ENCODE measurements around the gene ZNF350.

Gene ZNF350

DNA sequence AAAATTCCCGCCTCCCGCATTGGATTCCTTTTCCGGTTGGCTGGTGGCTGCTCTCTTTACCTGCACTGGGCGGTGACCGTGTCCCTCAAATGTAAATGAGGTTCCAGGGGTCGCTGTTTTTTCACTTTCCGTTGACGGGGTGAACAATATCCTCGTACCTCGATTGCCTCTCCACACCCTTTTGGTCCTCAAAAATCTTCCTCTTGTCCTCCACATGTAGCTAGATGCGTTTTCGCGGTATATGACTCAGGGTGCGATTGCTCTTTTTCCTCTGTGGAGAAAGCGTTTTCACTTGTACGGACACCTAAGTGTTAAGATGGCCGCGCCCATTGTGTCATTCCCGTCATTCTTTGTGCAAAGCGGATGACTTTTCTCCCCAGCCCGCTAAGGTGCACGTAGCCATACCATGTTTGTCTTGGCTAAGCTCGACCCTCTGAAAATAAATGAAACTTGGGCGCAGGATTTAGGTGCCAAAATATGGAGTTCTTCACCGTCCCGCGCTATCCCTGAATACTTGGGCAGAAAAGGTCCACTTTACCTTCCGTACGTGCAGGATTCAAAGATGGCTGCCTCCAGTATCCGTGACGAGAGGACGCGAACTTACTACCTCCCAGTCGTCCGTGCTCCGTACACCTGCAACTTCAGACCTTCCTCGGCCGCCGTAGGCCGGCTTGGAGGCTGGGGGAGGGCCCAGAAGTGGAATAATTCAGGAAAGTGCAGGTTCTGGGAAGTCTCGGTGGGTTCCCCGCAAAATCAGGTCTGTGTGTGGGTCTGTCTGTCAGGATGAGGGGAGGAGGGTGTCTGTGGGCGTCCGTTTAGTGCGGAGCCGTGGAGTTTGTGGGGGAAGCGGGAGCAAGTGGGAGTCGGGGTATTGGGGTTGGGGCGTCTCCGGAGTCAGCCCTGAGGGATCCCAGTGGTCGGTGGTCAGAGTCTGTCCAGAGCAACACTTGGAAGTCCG, 59.6 kb downstream of the ZNF350 start, which contains the start of gene ZNF613:
Gene ZNF613 (plus strand): TSS at position 689 of the 958 bp plus-strand sequence. CDS start 8,749 bp downstream, outside the sequence.
- H3K36me3 ChIP-seq (ENCODE audit: control insufficient read depth in 4 of 4, insufficient read depth in 4 of 4, low read length in 3 of 4) = peaks cover 4 to 29% (median 18%) of the 10 kb centered on the region in 4 experiments
- H3K4me1 ChIP-seq (ENCODE audit: control extremely low read depth in 1 of 4, control insufficient read depth in 4 of 4, insufficient read depth in 4 of 4, low read length in 3 of 4) = peaks cover 0 to 14% (median 8%) of the 10 kb centered on the region in 4 experiments
- peak within 1 kb of the TSS; percentile 66 to 100 (median 96) for H3K4me3 ChIP-seq (ENCODE audit: control insufficient read depth in 1 of 7, extremely low read depth in 1 of 7, insufficient read depth in 4 of 7, low read depth in 2 of 7, low read length in 6 of 7)
- CTCF ChIA-PET = no interaction called here
- DNase-seq = peak; percentile 95 to 97 (median 96)
- peaks cover 18 to 50% (median 29%) of the 10 kb centered on the region in 5 experiments for H3K9me3 ChIP-seq (ENCODE audit: control extremely low read depth in 1 of 5, control insufficient read depth in 4 of 5, insufficient read depth in 2 of 5, low read depth in 1 of 5, low read length in 4 of 5)
- H3K27me3 ChIP-seq (replicated peaks in 2 of 5; ENCODE audit: control insufficient read depth in 4 of 5, insufficient read depth in 5 of 5, low read length in 4 of 5) = no peaks in the 10 kb centered on the region
- WGBS (ENCODE audit: insufficient coverage) = 0% methylated on average over 41 of the region's 52 CpGs
- peak within 1 kb of the TSS; percentile 84 to 90 for H3K27ac ChIP-seq (ENCODE audit: insufficient read depth in 1 of 2, low read depth in 1 of 2, low read length in 2 of 2, poor library complexity in 1 of 2, severe bottlenecking in 2 of 2)
- POLR2A ChIA-PET = no interaction called here

GRCh38 chr19:51926426-51926783, 60.2 kb downstream of the ZNF350 start:
- Histone ChIP-seq H3K9me3 (ENCODE audit: control extremely low read depth in 1 of 5, control insufficient read depth in 4 of 5, insufficient read depth in 2 of 5, low read depth in 1 of 5, low read length in 4 of 5) (peaks cover 13 to 50% (median 31%) of the 10 kb centered on the region in 5 experiments), H3K4me3 (ENCODE audit: control insufficient read depth in 1 of 7, extremely low read depth in 1 of 7, insufficient read depth in 4 of 7, low read depth in 2 of 7, low read length in 6 of 7) (peak overlapping the region; percentile 66 to 100 (median 96)), H3K4me1 (ENCODE audit: control extremely low read depth in 1 of 4, control insufficient read depth in 4 of 4, insufficient read depth in 4 of 4, low read length in 3 of 4) (peaks cover 0 to 14% (median 8%) of the 10 kb centered on the region in 4 experiments), H3K27ac (ENCODE audit: insufficient read depth in 1 of 2, low read depth in 1 of 2, low read length in 2 of 2, poor library complexity in 1 of 2, severe bottlenecking in 2 of 2) (peak overlapping the region; percentile 84 to 90), H3K27me3 (replicated peaks in 2 of 5; ENCODE audit: control insufficient read depth in 4 of 5, insufficient read depth in 5 of 5, low read length in 4 of 5) (no peaks in the 10 kb centered on the region), H3K36me3 (ENCODE audit: control insufficient read depth in 4 of 4, insufficient read depth in 4 of 4, low read length in 3 of 4) (peaks cover 4 to 23% (median 12%) of the 10 kb centered on the region in 4 experiments)
- 18% methylated on average over 11 of the region's 11 CpGs for WGBS (ENCODE audit: insufficient coverage)
- no peak for DNase-seq
- CTCF ChIA-PET = no interaction called here
- POLR2A ChIA-PET = no interaction called here

DNA sequence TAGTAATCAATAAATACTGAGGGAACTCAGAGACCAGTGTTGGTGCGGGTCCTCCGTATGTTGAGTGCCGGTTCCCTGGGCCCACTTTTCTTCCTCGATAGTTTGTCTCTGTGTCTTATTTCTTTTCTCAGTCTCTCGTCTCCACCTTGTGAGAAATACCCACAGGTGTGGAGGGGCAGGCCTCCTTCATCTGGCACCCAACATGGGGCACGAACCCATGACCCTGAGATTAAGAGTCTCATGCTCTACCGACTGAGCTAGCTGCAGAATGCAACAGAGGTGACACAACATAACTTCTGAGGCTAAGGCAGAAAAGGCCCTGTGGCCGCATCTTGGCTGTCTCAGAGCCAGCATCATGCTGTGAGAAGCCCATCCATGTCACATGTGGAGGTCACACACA, 64.7 kb downstream of the ZNF350 start:
- Histone ChIP-seq H3K4me1 (ENCODE audit: control extremely low read depth in 1 of 4, control insufficient read depth in 4 of 4, insufficient read depth in 4 of 4, low read length in 3 of 4) (peaks cover 0 to 5% (median 4%) of the 10 kb centered on the region in 4 experiments), H3K27ac (ENCODE audit: insufficient read depth in 1 of 2, low read depth in 1 of 2, low read length in 2 of 2, poor library complexity in 1 of 2, severe bottlenecking in 2 of 2) (no peak overlapping the region), H3K36me3 (ENCODE audit: control insufficient read depth in 4 of 4, insufficient read depth in 4 of 4, low read length in 3 of 4) (no peaks in the 10 kb centered on the region), H3K4me3 (ENCODE audit: control insufficient read depth in 1 of 7, extremely low read depth in 1 of 7, insufficient read depth in 4 of 7, low read depth in 2 of 7, low read length in 6 of 7) (peak overlapping the region in 1 of 7 experiments; percentile 19), H3K9me3 (ENCODE audit: control extremely low read depth in 1 of 5, control insufficient read depth in 4 of 5, insufficient read depth in 2 of 5, low read depth in 1 of 5, low read length in 4 of 5) (peaks cover 12 to 72% (median 45%) of the 10 kb centered on the region in 5 experiments), H3K27me3 (replicated peaks in 2 of 5; ENCODE audit: control insufficient read depth in 4 of 5, insufficient read depth in 5 of 5, low read length in 4 of 5) (no peaks in the 10 kb centered on the region)
- 96% methylated on average over 6 of the region's 8 CpGs for WGBS (ENCODE audit: insufficient coverage)
- POLR2A ChIA-PET = no interaction called here
- CTCF ChIA-PET = no interaction called here
- peak in 2 of 3 donors; percentile 17 for DNase-seq

DNA sequence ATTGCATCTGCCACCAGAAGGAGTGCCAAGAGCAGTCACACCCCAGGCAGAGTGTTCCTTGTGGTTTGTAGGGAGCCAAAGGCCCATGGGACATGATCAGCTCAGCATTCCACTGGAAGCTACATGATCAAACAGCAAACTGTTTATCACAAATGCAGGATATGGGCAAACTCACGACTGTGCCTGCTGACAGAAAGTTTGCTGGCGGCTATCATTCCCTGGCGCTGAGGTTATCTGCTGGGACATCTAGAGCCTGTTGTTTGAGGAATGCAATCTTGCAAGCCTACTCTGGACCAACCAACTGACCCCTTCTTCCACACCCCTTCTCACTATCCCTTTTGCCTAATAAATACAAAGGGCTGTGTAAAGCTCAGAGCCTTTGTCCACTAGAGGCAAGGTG, 67.0 kb downstream of the ZNF350 start:
- no peak for DNase-seq
- CTCF ChIA-PET = no interaction called here
- H3K27ac ChIP-seq (ENCODE audit: insufficient read depth in 1 of 2, low read depth in 1 of 2, low read length in 2 of 2, poor library complexity in 1 of 2, severe bottlenecking in 2 of 2) = no peak overlapping the region
- H3K4me3 ChIP-seq (ENCODE audit: control insufficient read depth in 1 of 7, extremely low read depth in 1 of 7, insufficient read depth in 4 of 7, low read depth in 2 of 7, low read length in 6 of 7) = no peak overlapping the region
- no peaks in the 10 kb centered on the region for H3K36me3 ChIP-seq (ENCODE audit: control insufficient read depth in 4 of 4, insufficient read depth in 4 of 4, low read length in 3 of 4)
- peaks cover 27 to 83% (median 48%) of the 10 kb centered on the region in 5 experiments for H3K9me3 ChIP-seq (ENCODE audit: control extremely low read depth in 1 of 5, control insufficient read depth in 4 of 5, insufficient read depth in 2 of 5, low read depth in 1 of 5, low read length in 4 of 5)
- WGBS (ENCODE audit: insufficient coverage) = 94% methylated on average over 3 of the region's 3 CpGs
- H3K4me1 ChIP-seq (ENCODE audit: control extremely low read depth in 1 of 4, control insufficient read depth in 4 of 4, insufficient read depth in 4 of 4, low read length in 3 of 4) = no peaks in the 10 kb centered on the region
- no peaks in the 10 kb centered on the region for H3K27me3 ChIP-seq (replicated peaks in 2 of 5; ENCODE audit: control insufficient read depth in 4 of 5, insufficient read depth in 5 of 5, low read length in 4 of 5)
- POLR2A ChIA-PET = no interaction called here

GRCh38 chr19:51916167-51916566, 70.5 kb downstream of the ZNF350 start:
- Histone ChIP-seq H3K4me1 (ENCODE audit: control extremely low read depth in 1 of 4, control insufficient read depth in 4 of 4, insufficient read depth in 4 of 4, low read length in 3 of 4) (no peaks in the 10 kb centered on the region), H3K4me3 (ENCODE audit: control insufficient read depth in 1 of 7, extremely low read depth in 1 of 7, insufficient read depth in 4 of 7, low read depth in 2 of 7, low read length in 6 of 7) (no peak overlapping the region), H3K27ac (ENCODE audit: insufficient read depth in 1 of 2, low read depth in 1 of 2, low read length in 2 of 2, poor library complexity in 1 of 2, severe bottlenecking in 2 of 2) (no peak overlapping the region), H3K27me3 (replicated peaks in 2 of 5; ENCODE audit: control insufficient read depth in 4 of 5, insufficient read depth in 5 of 5, low read length in 4 of 5) (no peaks in the 10 kb centered on the region), H3K9me3 (ENCODE audit: control extremely low read depth in 1 of 5, control insufficient read depth in 4 of 5, insufficient read depth in 2 of 5, low read depth in 1 of 5, low read length in 4 of 5) (peaks cover 28 to 77% (median 42%) of the 10 kb centered on the region in 5 experiments), H3K36me3 (ENCODE audit: control insufficient read depth in 4 of 4, insufficient read depth in 4 of 4, low read length in 3 of 4) (no peaks in the 10 kb centered on the region)
- ChIA-PET POLR2A (no interaction called here), CTCF (no interaction called here)
- 100% methylated on average over 1 of the region's 1 CpG for whole genome bisulfite sequencing (ENCODE audit: insufficient coverage)
- DNase-seq = no peak

DNA sequence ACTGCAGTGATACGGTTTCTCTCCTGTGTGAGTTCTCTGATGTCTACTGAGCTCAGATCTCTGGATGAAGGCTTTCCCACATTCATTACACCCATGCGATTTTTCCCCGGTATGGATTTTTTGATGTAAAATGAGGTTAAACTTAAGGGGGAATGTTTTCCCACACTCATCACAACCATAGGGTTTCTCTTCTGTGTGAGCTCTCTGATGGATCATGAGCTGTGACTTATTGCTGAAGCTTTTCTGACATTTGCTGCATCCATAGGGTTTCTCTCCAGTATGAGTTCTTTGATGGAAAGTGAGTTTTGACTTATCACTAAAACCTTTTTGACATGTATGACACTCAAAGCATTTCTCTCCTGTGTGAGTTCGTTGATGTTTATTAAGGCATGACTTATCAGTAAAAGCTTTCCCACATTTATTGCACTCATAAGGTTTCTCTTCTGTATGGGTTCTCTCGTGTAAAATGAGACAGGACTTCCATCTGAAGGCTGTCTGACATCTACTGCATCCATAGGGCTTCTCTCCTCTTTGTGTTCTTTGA, 71.2 kb downstream of the ZNF350 start:
- whole genome bisulfite sequencing (ENCODE audit: insufficient coverage) = 85% methylated on average over 2 of the region's 5 CpGs
- no peak overlapping the region for H3K4me3 ChIP-seq (ENCODE audit: control insufficient read depth in 1 of 7, extremely low read depth in 1 of 7, insufficient read depth in 4 of 7, low read depth in 2 of 7, low read length in 6 of 7)
- peaks cover 25 to 77% (median 44%) of the 10 kb centered on the region in 5 experiments for H3K9me3 ChIP-seq (ENCODE audit: control extremely low read depth in 1 of 5, control insufficient read depth in 4 of 5, insufficient read depth in 2 of 5, low read depth in 1 of 5, low read length in 4 of 5)
- H3K4me1 ChIP-seq (ENCODE audit: control extremely low read depth in 1 of 4, control insufficient read depth in 4 of 4, insufficient read depth in 4 of 4, low read length in 3 of 4) = no peaks in the 10 kb centered on the region
- H3K36me3 ChIP-seq (ENCODE audit: control insufficient read depth in 4 of 4, insufficient read depth in 4 of 4, low read length in 3 of 4) = no peaks in the 10 kb centered on the region
- no peaks in the 10 kb centered on the region for H3K27me3 ChIP-seq (replicated peaks in 2 of 5; ENCODE audit: control insufficient read depth in 4 of 5, insufficient read depth in 5 of 5, low read length in 4 of 5)
- ChIA-PET CTCF (no interaction called here), POLR2A (no interaction called here)
- H3K27ac ChIP-seq (ENCODE audit: insufficient read depth in 1 of 2, low read depth in 1 of 2, low read length in 2 of 2, poor library complexity in 1 of 2, severe bottlenecking in 2 of 2) = no peak overlapping the region
- no peak for DNase-seq

Data from common myeloid progenitor, CD34-positive (primary cell).